H1 (cell line): ENCODE measurements around the gene HOXB3. TPM values are rescaled to one million over a fixed set of nuclear protein-coding genes. Genes with fewer than 3 reads are reported as not detected.

ENCODE experiments used
- CTCF ChIA-PET: fragments of 300-600 bp; sonication (Branson Sonifier 250); formaldehyde crosslinking; loops from one replicate; lab custom pipeline; 2021; ENCODE audit not compliant: partially characterized antibody; lab: Charles Lee
- POLR2A ChIA-PET: fragments of 300-600 bp; sonication (Branson Sonifier 250); formaldehyde crosslinking; loops from one replicate; lab custom pipeline; 2021; ENCODE audit warnings: inconsistent platforms; ENCODE audit not compliant: partially characterized antibody; lab: Charles Lee
- DNase-seq, 2 experiments: peaks; one replicate each; pipeline versions ENCODE4 v3.0.0 to v3.0.0-alpha.2; 2010 to 2022; ENCODE audit warnings: low spot score in 2 of 2, low read depth in 1 of 2, mixed read lengths in 1 of 2
- FAIRE-seq: peaks from 2 replicates; lab custom pipeline; 2011; peaks lifted over from hg19 to GRCh38; lab: Jason Lieb, UNC
- H2AFZ ChIP-seq: 2 replicates; pipeline ENCODE4 v1.8.1; 2012; ENCODE audit warnings: low read length, inconsistent platforms
- H2AK5ac ChIP-seq: 2 replicates; pipeline ENCODE4 v1.6.1; 2013; ENCODE audit warnings: low read depth, low read length
- H2BK120ac ChIP-seq: replicated peaks from 2 replicates; pipeline ENCODE3; 2013; ENCODE audit warnings: low read depth, low read length, inconsistent platforms
- H2BK12ac ChIP-seq: 2 replicates; pipeline ENCODE4 v1.6.1; 2013; ENCODE audit warnings: low read depth, low read length
- H2BK15ac ChIP-seq: 2 replicates; pipeline ENCODE4 v1.6.1; 2013; ENCODE audit warnings: low read length
- H2BK20ac ChIP-seq: 2 replicates; pipeline ENCODE4 v1.6.1; 2013; ENCODE audit warnings: low read length
- H2BK5ac ChIP-seq: 2 replicates; pipeline ENCODE4 v1.6.1; 2013; ENCODE audit warnings: low read depth, low read length
- H3K14ac ChIP-seq: 2 replicates; pipeline ENCODE4 v1.6.1; 2013; ENCODE audit warnings: inconsistent platforms; ENCODE audit not compliant: insufficient read length
- H3K18ac ChIP-seq: 2 replicates; pipeline ENCODE4 v1.6.1; 2013; ENCODE audit warnings: low read length; ENCODE audit errors: extremely low read depth
- H3K23ac ChIP-seq: 2 replicates; pipeline ENCODE4 v1.6.1; 2013; ENCODE audit warnings: inconsistent platforms; ENCODE audit not compliant: insufficient read length
- H3K23me2 ChIP-seq: 2 replicates; pipeline ENCODE4 v1.6.1; 2013; ENCODE audit warnings: low read depth, low read length
- H3K27ac ChIP-seq: 2 replicates; pipeline ENCODE4 v1.6.1; 2011; ENCODE audit warnings: low read depth, low read length, inconsistent platforms
- H3K27me3 ChIP-seq, 4 experiments: replicated peaks in 1 of 4; 1 replicate in 1 of 4; 2 replicates in 3 of 4; pipeline versions ENCODE4 v1.6.1 to v1.8.1; 2011 to 2013; ENCODE audit warnings: low read length in 3 of 4, mild to moderate bottlenecking in 3 of 4, inconsistent platforms in 2 of 4, mixed read lengths in 2 of 4, moderate library complexity in 1 of 4; ENCODE audit not compliant: control insufficient read depth in 3 of 4, insufficient read depth in 3 of 4; ENCODE audit errors: extremely low read depth in 1 of 4
- H3K36me3 ChIP-seq, 4 experiments: 2 replicates each; pipeline versions ENCODE4 v1.6.1 to v1.8.1; 2011 to 2013; ENCODE audit warnings: mild to moderate bottlenecking in 4 of 4, low read length in 3 of 4, moderate library complexity in 2 of 4, control low read depth in 1 of 4, inconsistent platforms in 1 of 4; ENCODE audit not compliant: insufficient read depth in 4 of 4, control insufficient read depth in 2 of 4
- H3K4ac ChIP-seq: replicated peaks from 2 replicates; pipeline ENCODE3; 2013; ENCODE audit warnings: low read length, low read depth, mixed read lengths, inconsistent platforms; ENCODE audit not compliant: insufficient read length
- H3K4me1 ChIP-seq, 4 experiments: replicated peaks in 1 of 4; 1 replicate in 1 of 4; 2 replicates in 3 of 4; pipeline versions ENCODE4 v1.6.1 to v1.8.1; 2011 to 2013; ENCODE audit warnings: low read length in 3 of 4, inconsistent platforms in 2 of 4, mixed read lengths in 1 of 4; ENCODE audit not compliant: insufficient read depth in 4 of 4, control insufficient read depth in 3 of 4
- H3K4me2 ChIP-seq, 2 experiments: 2 replicates each; pipeline versions ENCODE4 v1.6.1 to v1.8.1; 2011 to 2013; ENCODE audit warnings: low read depth in 2 of 2, low read length in 2 of 2, control low read depth in 1 of 2, inconsistent platforms in 1 of 2, mild to moderate bottlenecking in 1 of 2; ENCODE audit not compliant: insufficient read depth in 1 of 2
- H3K4me3 ChIP-seq, 4 experiments: fragments of 200-600, 300-600 bp in 1 of 4; sonication (generic), shearing (Covaris generic), sonication (Bioruptor Twin) in 1 of 4; 2 replicates each; pipeline versions ENCODE4 v1.5.1 to v1.8.1; 2011 to 2016; ENCODE audit warnings: low read length in 4 of 4, low read depth in 3 of 4, control low read depth in 2 of 4, inconsistent platforms in 2 of 4, mild to moderate bottlenecking in 2 of 4, mixed read lengths in 1 of 4, moderate library complexity in 1 of 4; ENCODE audit not compliant: insufficient read depth in 2 of 4; ENCODE audit errors: extremely low read depth in 1 of 4
- H3K56ac ChIP-seq: replicated peaks from 2 replicates; pipeline ENCODE3; 2013; ENCODE audit warnings: low read depth, mild to moderate bottlenecking, mixed read lengths, low read length, inconsistent platforms; ENCODE audit not compliant: insufficient read length
- H3K79me1 ChIP-seq: 2 replicates; pipeline ENCODE4 v1.6.1; 2013; ENCODE audit warnings: low read depth, low read length, control low read depth
- H3K79me2 ChIP-seq, 2 experiments: 2 replicates each; pipeline versions ENCODE4 v1.6.1 to v1.8.1; 2012 to 2013; ENCODE audit warnings: low read length in 2 of 2, mild to moderate bottlenecking in 2 of 2, inconsistent platforms in 1 of 2; ENCODE audit not compliant: insufficient read depth in 2 of 2, control insufficient read depth in 1 of 2
- H3K9ac ChIP-seq, 4 experiments: replicated peaks in 1 of 4; 1 replicate in 1 of 4; 2 replicates in 3 of 4; pipeline versions ENCODE4 v1.6.1 to v1.8.1; 2011 to 2013; ENCODE audit warnings: low read depth in 3 of 4, low read length in 3 of 4, control low read depth in 2 of 4, mild to moderate bottlenecking in 2 of 4, moderate library complexity in 2 of 4, inconsistent platforms in 1 of 4; ENCODE audit errors: extremely low read depth in 1 of 4
- H3K9me3 ChIP-seq, 2 experiments: 2 replicates each; pipeline versions ENCODE4 v1.6.1 to v1.8.1; 2012 to 2013; ENCODE audit warnings: mild to moderate bottlenecking in 2 of 2, moderate library complexity in 2 of 2, control low read depth in 1 of 2, inconsistent platforms in 1 of 2, low read depth in 1 of 2, low read length in 1 of 2, mixed read lengths in 1 of 2; ENCODE audit not compliant: insufficient read depth in 2 of 2
- H4K20me1 ChIP-seq, 2 experiments: replicated peaks in 1 of 2; 2 replicates each; pipeline versions ENCODE3 to v1.8.1; 2011 to 2013; ENCODE audit warnings: inconsistent platforms in 2 of 2, low read length in 2 of 2, mild to moderate bottlenecking in 1 of 2; ENCODE audit not compliant: insufficient read depth in 2 of 2, control insufficient read depth in 1 of 2
- H4K5ac ChIP-seq: 2 replicates; pipeline ENCODE4 v1.6.1; 2013; ENCODE audit warnings: low read length, low read depth, mixed read lengths, inconsistent platforms; ENCODE audit not compliant: insufficient read length
- H4K8ac ChIP-seq: 2 replicates; pipeline ENCODE4 v1.8.0; 2013; ENCODE audit warnings: mild to moderate bottlenecking, moderate library complexity, low read length, inconsistent platforms; ENCODE audit not compliant: insufficient read depth; ENCODE audit errors: extremely low read depth
- H4K91ac ChIP-seq: replicated peaks from 2 replicates; pipeline ENCODE3; 2013; ENCODE audit warnings: low read length, mixed read lengths, inconsistent platforms; ENCODE audit not compliant: insufficient read length
- CTCF ChIP-seq, 3 experiments: IDR thresholded peaks; 1 replicate in 2 of 3; 2 replicates in 1 of 3; pipeline versions ENCODE4 v1.5.1 to v1.6.1; 2011; ENCODE audit warnings: low read length in 3 of 3, mild to moderate bottlenecking in 3 of 3, inconsistent platforms in 2 of 3, low read depth in 1 of 3, moderate library complexity in 1 of 3; ENCODE audit not compliant: insufficient read depth in 1 of 3; ENCODE audit errors: control extremely low read depth in 1 of 3
- HDAC2 ChIP-seq, 2 experiments: fragments of 300-600 bp in 1 of 2; sonication (generic) in 1 of 2; IDR thresholded peaks; 2 replicates each; pipeline ENCODE4 v1.6.1; 2011 to 2012; ENCODE audit warnings: low read depth in 2 of 2, low read length in 2 of 2, mild to moderate bottlenecking in 2 of 2, moderate library complexity in 2 of 2, borderline replicate concordance in 1 of 2, inconsistent platforms in 1 of 2
- KDM1A ChIP-seq: fragments of 200-600, 300-600 bp; sonication (generic); IDR thresholded peaks from 2 replicates; pipeline ENCODE4 v1.7.1; 2016; ENCODE audit warnings: mild to moderate bottlenecking, low read length, borderline replicate concordance
- KDM5A ChIP-seq: fragments of 200-600 bp; IDR thresholded peaks from 2 replicates; pipeline ENCODE4 v1.7.1; 2012; ENCODE audit warnings: mild to moderate bottlenecking, low read length, inconsistent platforms, mixed read lengths
- RNF2 ChIP-seq: fragments of 200-900, 300-1000 bp; sonication (generic); IDR thresholded peaks from 2 replicates; pipeline ENCODE4 v1.7.1; 2016; ENCODE audit warnings: borderline replicate concordance, low read depth, mild to moderate bottlenecking, antibody characterized with exemption, low read length; ENCODE audit not compliant: poor library complexity, severe bottlenecking; ENCODE audit errors: missing control alignments
- WGBS, 2 experiments: shearing (Covaris generic) in 1 of 2; methylation state at CpG; one replicate each; pipeline versions ENCODE4 v1.1.6 to v1.1.7; 2013 to 2015; ENCODE audit warnings: low lambda C conversion rate in 2 of 2, mixed read lengths in 2 of 2, inconsistent platforms in 1 of 2, low coverage in 1 of 2, missing lambda C conversion rate in 1 of 2; ENCODE audit not compliant: insufficient replicate concordance in 2 of 2, insufficient coverage in 1 of 2, insufficient read length in 1 of 2; ENCODE audit errors: extremely low coverage in 1 of 2, missing lambda C conversion rate in 1 of 2; 5-methylcytosine and 5-hydroxymethylcytosine counted together
- polyA plus RNA-seq, 7 experiments: library from polyadenylated mRNA; depleted of rRNA in 3 of 7; stranded (reverse) in 5 of 7; unstranded in 2 of 7; fragments of >200 nt in 5 of 7; fragments of 200-250 nt in 2 of 7; gene quantifications; 1 replicate in 5 of 7; 2 replicates in 1 of 7; 4 replicates in 1 of 7; pipeline versions ENCODE4 v1.2.1 to v1.2.3, GENCODE V29; 2011 to 2013; ENCODE audit warnings: missing spikeins in 2 of 7, mixed read lengths in 2 of 7
- total RNA-seq: library from RNA; stranded (reverse); fragmentation: NEBNext Ultra II Directional; extraction: Animal tissue kit (Norgen Biotek cat#: 25700); gene quantifications from 2 replicates; pipeline ENCODE4 v1.2.1, GENCODE V29; 2021

HOXB3 gene
- total and polyA plus RNA-seq, 2 of the 8 experiments (the other 6 are each of a cell fraction or from before 2014, with no cell fraction given): not detected

- Histone ChIP-seq H3K14ac (no peak overlapping the region), H2BK15ac (no peak overlapping the region), H3K56ac (no peak overlapping the region), H3K27me3 (peaks cover 77 to 100% (median 96%) of the 10 kb centered on the region in 4 experiments), H2AFZ (no peak overlapping the region), H3K23ac (no peak overlapping the region), H3K23me2 (peaks cover 5% of the 10 kb centered on the region; the same call in 1 of the 2 replicates), H3K27ac (no peak overlapping the region), H3K79me2 (no peaks in the 10 kb centered on the region), H2BK5ac (no peak overlapping the region), H2BK20ac (no peak overlapping the region), H2AK5ac (no peak overlapping the region), H4K91ac (no peak overlapping the region), H3K4me3 (no peak overlapping the region), H3K4ac (no peak overlapping the region), H3K18ac (no peak overlapping the region), H3K4me2 (peak overlapping the region in 1 of 2 experiments; percentile 31; a peak in 1 of 4 replicates), H2BK120ac (no peak overlapping the region), H3K36me3 (no peaks in the 10 kb centered on the region), H3K9me3 (no peaks in the 10 kb centered on the region), H3K79me1 (no peaks in the 10 kb centered on the region), H4K8ac (no peak overlapping the region), H3K9ac (no peak overlapping the region), H3K4me1 (peaks cover 0 to 20% (median 10%) of the 10 kb centered on the region in 4 experiments; a peak in 6 of 7 replicates), H4K5ac (no peak overlapping the region), H2BK12ac (peak overlapping the region; percentile 82; the same call in 1 of the 2 replicates), H4K20me1 (peaks cover 6 to 11% of the 10 kb centered on the region in 2 experiments)
- ChIA-PET POLR2A (interaction anchor here (0.6 to 1.2 kb wide), 2 partner anchors 13 to 110 kb away, joined by 3 to 4 read pairs; no protein-coding TSS in a partner anchor), CTCF (interaction anchor here (0.8 to 3.1 kb wide), 12 partner anchors 12 to 108 kb away, joined by 3 to 14 read pairs (median 4); partner anchors contain the start of gene HOXB5)
- 21% methylated on average over 7 of the region's 7 CpGs; no CpG with 5 or more reads in 1 of the 2 experiments for WGBS, 2 experiments
- FAIRE-seq (no peak), DNase-seq (no peak)
- TF ChIP-seq CTCF (IDR thresholded peaks at IDR 0.05; ENCODE audit: control extremely low read depth in 1 of 3, insufficient read depth in 1 of 3, low read depth in 1 of 3, low read length in 3 of 3) (no peak), KDM1A (peak; percentile 95), KDM5A (no peak), RNF2 (peak; percentile 41), HDAC2 (IDR thresholded peaks at IDR 0.05; ENCODE audit: borderline replicate concordance in 1 of 2, low read depth in 2 of 2, low read length in 2 of 2) (peak in 1 of 2 experiments; percentile 83; a peak in 1 of 4 replicates)
Measured at GRCh38 chr17:48528153-48528935, 61.7 kb downstream of the HOXB3 start.
